ENCODE measurements around the gene TMPRSS4.

The TMPRSS4 gene

GRCh38 chr11:118157186-118157895, 80.5 kb downstream of the TMPRSS4 start:
- DNase-seq: no peak

GRCh38 chr11:118161786-118162185, 84.9 kb downstream of the TMPRSS4 start:
- no peak for DNase-seq

GRCh38 chr11:118162846-118163245, 86.0 kb downstream of the TMPRSS4 start:
- DNase-seq: no peak

GRCh38 chr11:118163494-118163893, 86.6 kb downstream of the TMPRSS4 start:
- DNase-seq: no peak

GRCh38 chr11:118164885-118165284, 88.0 kb downstream of the TMPRSS4 start:
- no peak for DNase-seq

- DNase-seq: no peak
These were observed 89.8 kb downstream of the TMPRSS4 start for GRCh38 chr11:118166641-118167040.

- no peak for DNase-seq
These were observed 90.4 kb downstream of the TMPRSS4 start for GRCh38 chr11:118167253-118167652.

GRCh38 chr11:118167906-118168305, 91.0 kb downstream of the TMPRSS4 start:
- DNase-seq: no peak

- no peak for DNase-seq
These were observed 91.4 kb downstream of the TMPRSS4 start for GRCh38 chr11:118168316-118168715.

GRCh38 chr11:118168751-118169150, 91.9 kb downstream of the TMPRSS4 start:
- DNase-seq: no peak

GRCh38 chr11:118169300-118170140, 92.6 kb downstream of the TMPRSS4 start:
- DNase-seq: no peak

- DNase-seq: no peak
These were observed 93.4 kb downstream of the TMPRSS4 start for GRCh38 chr11:118170231-118170630.

- no peak for DNase-seq
These were observed 94.0 kb downstream of the TMPRSS4 start for GRCh38 chr11:118170882-118171268.
